Thoracic aorta endothelial cell (primary cell): ENCODE results near the gene SLC11A1. TPM values are rescaled to one million over a fixed set of nuclear protein-coding genes. Genes with fewer than 3 reads are reported as not detected.

Experiments
- small RNA-seq: library from RNA; depleted of rRNA; stranded (forward); fragments of <200 nt; gene quantifications from one replicate; pipeline ENCODE3, GENCODE V24; 2012
- total RNA-seq: library from RNA; depleted of rRNA; stranded (reverse); fragments of >200 nt; gene quantifications from 2 replicates; pipeline ENCODE4 v1.2.3, GENCODE V29; 2012

Gene SLC11A1, protein sequence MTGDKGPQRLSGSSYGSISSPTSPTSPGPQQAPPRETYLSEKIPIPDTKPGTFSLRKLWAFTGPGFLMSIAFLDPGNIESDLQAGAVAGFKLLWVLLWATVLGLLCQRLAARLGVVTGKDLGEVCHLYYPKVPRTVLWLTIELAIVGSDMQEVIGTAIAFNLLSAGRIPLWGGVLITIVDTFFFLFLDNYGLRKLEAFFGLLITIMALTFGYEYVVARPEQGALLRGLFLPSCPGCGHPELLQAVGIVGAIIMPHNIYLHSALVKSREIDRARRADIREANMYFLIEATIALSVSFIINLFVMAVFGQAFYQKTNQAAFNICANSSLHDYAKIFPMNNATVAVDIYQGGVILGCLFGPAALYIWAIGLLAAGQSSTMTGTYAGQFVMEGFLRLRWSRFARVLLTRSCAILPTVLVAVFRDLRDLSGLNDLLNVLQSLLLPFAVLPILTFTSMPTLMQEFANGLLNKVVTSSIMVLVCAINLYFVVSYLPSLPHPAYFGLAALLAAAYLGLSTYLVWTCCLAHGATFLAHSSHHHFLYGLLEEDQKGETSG
- 0.13 TPM in 1 of 2 replicates, not detected in the other for total RNA-seq

DNA sequence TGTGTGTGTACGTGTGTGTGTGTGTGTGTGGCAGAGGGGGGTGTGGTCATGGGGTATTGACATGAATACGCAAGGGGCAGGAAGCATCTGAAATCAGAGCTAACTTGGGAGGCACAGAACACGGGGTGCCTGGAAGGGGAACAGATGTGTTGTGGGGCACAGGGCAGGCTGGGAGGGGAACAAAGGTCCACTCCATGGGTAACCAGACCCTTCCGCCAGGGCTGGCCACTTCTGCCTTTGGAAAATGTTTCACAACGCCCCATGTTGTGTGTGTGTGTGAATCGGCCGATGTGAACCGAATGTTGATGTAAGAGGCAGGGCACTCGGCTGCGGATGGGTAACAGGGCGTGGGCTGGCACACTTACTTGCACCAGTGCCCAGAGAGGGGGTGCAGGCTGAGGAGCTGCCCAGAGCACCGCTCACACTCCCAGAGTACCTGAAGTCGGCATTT, at the start of gene SLC11A1:
Gene SLC11A1 (plus strand): TSS at position 358 of the 451 bp plus-strand sequence. CDS start 96 bp downstream, outside the sequence.

GRCh38 chr2:218399391-218400166, 17.5 kb downstream of the SLC11A1 start, which contains the start of gene CTDSP1:
Gene CTDSP1, plus strand, starts transcription at chr2:218399868. Its CDS starts 223 bp downstream, at chr2:218400091.

DNA sequence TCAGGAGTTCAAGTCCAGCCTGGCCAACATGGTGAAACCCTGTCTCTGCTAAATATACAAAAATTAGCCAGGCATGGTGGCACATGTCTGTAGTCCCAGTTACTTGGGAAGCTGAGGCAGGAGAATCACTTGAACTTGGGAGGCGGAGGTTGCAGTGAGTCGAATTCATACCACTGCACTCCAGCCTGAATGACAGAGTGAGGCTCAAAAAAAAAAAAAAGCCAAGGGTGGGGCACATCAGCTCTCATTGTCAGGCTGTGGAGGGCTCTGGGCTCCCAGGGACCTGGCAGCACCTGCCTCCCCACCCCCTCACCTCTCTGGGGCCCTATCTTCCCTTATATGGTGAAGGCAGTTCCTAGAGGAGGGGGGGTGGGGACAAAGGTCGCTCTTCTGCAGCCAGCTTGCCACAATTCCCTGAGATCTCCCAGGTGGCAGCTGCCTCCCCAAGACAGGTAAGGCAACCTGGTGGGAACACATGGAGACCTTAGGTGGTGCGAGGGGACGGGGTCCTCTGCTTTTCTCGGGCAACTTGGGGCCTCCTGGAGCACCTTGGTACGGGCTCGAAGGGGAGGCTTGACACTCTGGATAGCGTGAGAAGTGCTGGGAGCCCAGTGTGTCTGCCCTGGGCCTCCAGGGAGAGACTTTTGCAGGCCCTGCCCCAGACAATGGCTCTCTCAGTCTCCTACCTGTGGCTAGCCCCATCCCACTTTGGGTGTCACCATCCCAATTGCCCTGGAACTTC, 36.8 kb downstream of the SLC11A1 start, which contains the start of gene VIL1:
Gene VIL1 (plus strand): TSS at position 407 of the 742 bp plus-strand sequence. CDS start 4,656 bp downstream, outside the sequence.

Small RNA genes within 50 kb of the gene (small RNA-seq; reads per million reads assigned to genes)
- gene MIR26B (731 reads per million, percentile 99 among the genes with 10 or more reads in this experiment), gene MIR6810 (not detected)

Other genes starting within 250 kb of the SLC11A1 start
- not detected in 2 replicates for gene CXCR1, start 215.3 kb upstream of the SLC11A1 start, total RNA-seq
- 541 and 551 TPM in 2 replicates for gene ARPC2, start 165.1 kb upstream of the SLC11A1 start, total RNA-seq
- gene GPBAR1, start 121.3 kb upstream of the SLC11A1 start, total RNA-seq, result 0.07 and 0.40 TPM in 2 replicates
- 87.4 and 97.3 TPM in 2 replicates for gene AAMP, start 112.1 kb upstream of the SLC11A1 start, total RNA-seq
- 14.2 and 21.2 TPM in 2 replicates for gene PNKD, start 111.8 kb upstream of the SLC11A1 start, total RNA-seq
- 90.4 and 119 TPM in 2 replicates for gene TMBIM1, start 89.8 kb upstream of the SLC11A1 start, total RNA-seq
- gene CATIP, start 25.4 kb upstream of the SLC11A1 start, total RNA-seq, result not detected in 2 replicates
- 58.5 and 63.2 TPM in 2 replicates for gene CTDSP1, start 17.6 kb downstream of the SLC11A1 start, total RNA-seq
- not detected in 2 replicates for gene VIL1, start 36.9 kb downstream of the SLC11A1 start, total RNA-seq
- gene USP37, start 186.1 kb downstream of the SLC11A1 start, total RNA-seq, result 21.1 and 21.3 TPM in 2 replicates
- 87.9 and 115 TPM in 2 replicates for gene CNOT9, start 186.6 kb downstream of the SLC11A1 start, total RNA-seq
- gene PLCD4, start 225.6 kb downstream of the SLC11A1 start, total RNA-seq, result 0.79 and 2.3 TPM in 2 replicates